HCT116 (cell line): ENCODE data around the gene PIGBOS1. TPM values are rescaled to one million over a fixed set of nuclear protein-coding genes. Genes with fewer than 3 reads are reported as not detected.

ENCODE experiments used
- ATAC-seq: fragments of 200-7000 bp; cut with Tn5 transposase; 2 replicates; pipeline ENCODE4 v1.9.1; 2020; ENCODE audit warnings: mild to moderate bottlenecking, moderate library complexity
- BruUV-seq: library from RNA; stranded (reverse); fragments of 400-500 nt; replicated peaks from 2 replicates; lab custom pipeline; 2021; lab: Mats Ljungman, UMichigan
- CTCF ChIA-PET: fragments of 300-600 bp; sonication (Branson Sonifier 250); formaldehyde crosslinking; loops from one replicate; lab custom pipeline; 2021; ENCODE audit warnings: antibody characterized with exemption; lab: Charles Lee
- POLR2A ChIA-PET: fragments of 300-600, 350-600 bp; sonication (Branson Sonifier 250); formaldehyde crosslinking; loops from one replicate; lab custom pipeline; 2021; ENCODE audit warnings: antibody characterized with exemption; lab: Charles Lee
- RAD21 ChIA-PET, 2 experiments: fragments of 300-600 bp; sonication (Branson Sonifier 250); formaldehyde crosslinking; loops; one replicate each; lab custom pipeline; 2023; ENCODE audit warnings: low total read pairs in 2 of 2; ENCODE audit not compliant: uncharacterized antibody in 2 of 2, unreplicated experiment in 2 of 2, low non-redundant PET in 1 of 2; lab: Charles Lee
- DNase-seq: peaks from one replicate; pipeline ENCODE4 v3.0.0-alpha.2; 2010; ENCODE audit warnings: low read depth, low spot score
- H2AFZ ChIP-seq: fragments of 200-600 bp; shearing (Covaris generic), sonication (generic); 2 replicates; pipeline ENCODE4 v1.6.1; 2017; ENCODE audit warnings: low read depth, mixed run types, mixed read lengths, antibody characterized with exemption, low read length; ENCODE audit not compliant: poor library complexity, severe bottlenecking
- H3K27ac ChIP-seq: 2 replicates; pipeline ENCODE4 v1.5.1; 2012; ENCODE audit warnings: low read depth, low read length
- H3K27me3 ChIP-seq: fragments of 200-600 bp; sonication (generic); 2 replicates; pipeline ENCODE4 v1.6.1; 2016; ENCODE audit warnings: mixed run types, low read length, mixed read lengths; ENCODE audit not compliant: insufficient read depth
- H3K36me3 ChIP-seq, 2 experiments: fragments of 200-500 bp in 1 of 2; fragments of 200-600 bp in 1 of 2; sonication (Bioruptor generic) in 1 of 2; sonication (generic) in 1 of 2; 2 replicates each; pipeline versions ENCODE4 v1.5.1 to v1.6.1; 2014 to 2016; ENCODE audit warnings: low read length in 2 of 2, inconsistent platforms in 1 of 2, mixed read lengths in 1 of 2, mixed run types in 1 of 2; ENCODE audit not compliant: insufficient read depth in 2 of 2, control insufficient read depth in 1 of 2
- H3K4me1 ChIP-seq, 2 experiments: fragments of 200-600 bp in 1 of 2; sonication (generic) in 1 of 2; 2 replicates each; pipeline versions ENCODE4 v1.5.1 to v1.6.1; 2012 to 2017; ENCODE audit warnings: low read length in 2 of 2, inconsistent platforms in 1 of 2, mild to moderate bottlenecking in 1 of 2, mixed read lengths in 1 of 2, mixed run types in 1 of 2, moderate library complexity in 1 of 2; ENCODE audit not compliant: insufficient read depth in 2 of 2, control insufficient read depth in 1 of 2
- H3K4me2 ChIP-seq: fragments of 200-600 bp; sonication (generic); 2 replicates; pipeline ENCODE4 v1.6.1; 2017; ENCODE audit warnings: mixed run types, low read length, mixed read lengths
- H3K4me3 ChIP-seq, 2 experiments: fragments of 200-600 bp in 1 of 2; sonication (generic) in 1 of 2; replicated peaks in 1 of 2; 2 replicates each; pipeline ENCODE4 v1.5.1; 2011 to 2016; ENCODE audit warnings: low read length in 2 of 2, control low read depth in 1 of 2, low read depth in 1 of 2, mild to moderate bottlenecking in 1 of 2, mixed read lengths in 1 of 2, mixed run types in 1 of 2
- H3K79me2 ChIP-seq: fragments of 200-600 bp; sonication (generic); 2 replicates; pipeline ENCODE4 v1.6.1; 2017; ENCODE audit warnings: mild to moderate bottlenecking, mixed run types, low read length, moderate library complexity, mixed read lengths; ENCODE audit not compliant: insufficient read depth
- H3K9ac ChIP-seq: fragments of 200-600 bp; sonication (generic); 2 replicates; pipeline ENCODE4 v1.6.1; 2016; ENCODE audit warnings: low read length, mixed read lengths
- H3K9me2 ChIP-seq: fragments of 200-600 bp; sonication (generic), shearing (Covaris generic); 2 replicates; pipeline ENCODE4 v1.6.1; 2017; ENCODE audit warnings: mixed run types, mild to moderate bottlenecking, moderate library complexity; ENCODE audit not compliant: insufficient read depth
- H3K9me3 ChIP-seq, 2 experiments: fragments of 200-500 bp in 1 of 2; fragments of 200-600 bp in 1 of 2; sonication (Bioruptor generic) in 1 of 2; sonication (generic) in 1 of 2; 2 replicates each; pipeline ENCODE4 v1.6.1; 2014 to 2017; ENCODE audit warnings: low read length in 2 of 2, mixed read lengths in 2 of 2, inconsistent platforms in 1 of 2, low read depth in 1 of 2, mild to moderate bottlenecking in 1 of 2, mixed run types in 1 of 2, moderate library complexity in 1 of 2; ENCODE audit not compliant: control insufficient read depth in 1 of 2, insufficient read depth in 1 of 2
- H4K20me1 ChIP-seq: fragments of 200-600 bp; sonication (generic), shearing (Covaris generic); 2 replicates; pipeline ENCODE4 v1.6.1; 2017; ENCODE audit warnings: mixed run types, mild to moderate bottlenecking, moderate library complexity; ENCODE audit not compliant: insufficient read depth
- ELF1 ChIP-seq: IDR thresholded peaks from 2 replicates; pipeline ENCODE4 v1.6.1; 2012; ENCODE audit warnings: low read depth, borderline replicate concordance
- EZH2 ChIP-seq: fragments of 200-600 bp; sonication (generic); IDR thresholded peaks from 2 replicates; pipeline ENCODE4 v1.6.1; 2017; ENCODE audit warnings: antibody characterized with exemption, mixed run types
- FOSL1 ChIP-seq: IDR thresholded peaks from 2 replicates; pipeline ENCODE4 v1.6.1; 2012; ENCODE audit warnings: low read depth
- JUND ChIP-seq: IDR thresholded peaks from 2 replicates; pipeline ENCODE4 v1.6.1; 2012
- MAX ChIP-seq: IDR thresholded peaks from 2 replicates; pipeline ENCODE4 v1.6.1; 2012
- POLR2AphosphoS5 ChIP-seq: IDR thresholded peaks from 2 replicates; pipeline ENCODE4 v1.6.1; 2011; ENCODE audit warnings: mild to moderate bottlenecking, low read depth, low read length, moderate library complexity
- SIN3A ChIP-seq: IDR thresholded peaks from 2 replicates; pipeline ENCODE4 v1.6.1; 2012; ENCODE audit warnings: low read depth
- SP1 ChIP-seq: IDR thresholded peaks from 2 replicates; pipeline ENCODE4 v1.6.1; 2012; ENCODE audit warnings: low read depth
- SRF ChIP-seq: IDR thresholded peaks from 2 replicates; pipeline ENCODE4 v1.6.1; 2012; ENCODE audit warnings: low read depth
- TCF7L2 ChIP-seq: IDR thresholded peaks from 2 replicates; pipeline ENCODE4 v1.7.0; 2011; ENCODE audit warnings: borderline replicate concordance, inconsistent platforms; ENCODE audit not compliant: insufficient read depth, insufficient read length; ENCODE audit errors: extremely low read depth
- ZBTB33 ChIP-seq: IDR thresholded peaks from 2 replicates; pipeline ENCODE4 v1.6.1; 2011; ENCODE audit warnings: mild to moderate bottlenecking, low read length, moderate library complexity; ENCODE audit not compliant: insufficient replicate concordance; ENCODE audit errors: extremely low read depth
- ZFX ChIP-seq: fragments of 450-650 bp; IDR thresholded peaks from 2 replicates; pipeline ENCODE4 v1.6.1; 2017
- ZNF274 ChIP-seq: fragments of 200-500 bp; sonication (Bioruptor generic); IDR thresholded peaks from 2 replicates; pipeline ENCODE4 v1.6.1; 2014; ENCODE audit warnings: mild to moderate bottlenecking, low read depth, low read length, inconsistent platforms
- intact Hi-C: fragments of 100-400 bp; cut with micrococcal nuclease; formaldehyde crosslinking; loops from 2 replicates; pipeline ENCODE4 v1.10.0; 2022
- total RNA-seq: library from RNA; stranded (reverse); gene quantifications from one replicate; pipeline ENCODE4 v1.2.1, GENCODE V29; 2021; ENCODE audit not compliant: unreplicated experiment

PIGBOS1 gene
- total RNA-seq, 1 experiment from 2014 or later, result 15.3 TPM

- Histone ChIP-seq H3K27me3 (no peaks in the 10 kb centered on the region), H3K9me3 (no peaks in the 10 kb centered on the region), H3K36me3 (peaks cover 0 to 8% of the 10 kb centered on the region in 2 experiments; a peak in 3 of 4 replicates), H3K9ac (no peak overlapping the region), H3K79me2 (no peaks in the 10 kb centered on the region), H2AFZ (no peak overlapping the region), H3K9me2 (no peaks in the 10 kb centered on the region), H4K20me1 (no peaks in the 10 kb centered on the region), H3K4me2 (no peak overlapping the region), H3K4me1 (no peaks in the 10 kb centered on the region), H3K4me3 (no peak overlapping the region), H3K27ac (no peak overlapping the region)
- ChIA-PET CTCF (no interaction called here), RAD21 (no interaction called here), POLR2A (no interaction called here)
- TF ChIP-seq FOSL1 (no peak), MAX (no peak), ELF1 (no peak)
- intact Hi-C loops, result no loop called here
- no peak for ATAC-seq
- DNase-seq, result no peak
- BruUV-seq, result no TSS peak
Measured at GRCh38 chr15:55334371-55334770, 15.4 kb upstream of the PIGBOS1 start.

- ChIA-PET CTCF (interaction anchor here (0.6 kb wide), 1 partner anchor 12 kb away, joined by 3 read pairs; no protein-coding TSS in a partner anchor), RAD21 (no interaction called here), POLR2A (no interaction called here)
- Histone ChIP-seq H3K27ac (no peak overlapping the region), H3K27me3 (no peaks in the 10 kb centered on the region), H3K9me2 (no peaks in the 10 kb centered on the region), H4K20me1 (no peaks in the 10 kb centered on the region), H3K4me3 (no peak overlapping the region), H3K4me1 (no peaks in the 10 kb centered on the region), H3K4me2 (no peak overlapping the region), H2AFZ (no peak overlapping the region), H3K9ac (no peak overlapping the region), H3K9me3 (no peaks in the 10 kb centered on the region), H3K36me3 (peaks cover 0 to 5% of the 10 kb centered on the region in 2 experiments; a peak in 2 of 4 replicates), H3K79me2 (no peaks in the 10 kb centered on the region)
- no peak for ATAC-seq
- intact Hi-C loops, result no loop called here
- no TSS peak for BruUV-seq
- no peak for DNase-seq
- TF ChIP-seq POLR2AphosphoS5 (no peak), ZNF274 (no peak), EZH2 (no peak), SRF (no peak), JUND (no peak), ZFX (no peak), ZBTB33 (no peak), TCF7L2 (no peak), SP1 (no peak), SIN3A (no peak)
- TF ChIP-seq, all 23 proteins: peak for 0
Measured at GRCh38 chr15:55327387-55327786, 8.5 kb upstream of the PIGBOS1 start.
